ENCODE data around the gene OTUD5. TPM values are rescaled to one million over a fixed set of nuclear protein-coding genes. Genes with fewer than 3 reads are reported as not detected.

OTUD5 gene
- total RNA-seq, 3 donors from 2014 or later (not counting 1 experiment from before 2014, with no cell fraction given), result 92.2 to 106 (median 92.5) TPM

DNA sequence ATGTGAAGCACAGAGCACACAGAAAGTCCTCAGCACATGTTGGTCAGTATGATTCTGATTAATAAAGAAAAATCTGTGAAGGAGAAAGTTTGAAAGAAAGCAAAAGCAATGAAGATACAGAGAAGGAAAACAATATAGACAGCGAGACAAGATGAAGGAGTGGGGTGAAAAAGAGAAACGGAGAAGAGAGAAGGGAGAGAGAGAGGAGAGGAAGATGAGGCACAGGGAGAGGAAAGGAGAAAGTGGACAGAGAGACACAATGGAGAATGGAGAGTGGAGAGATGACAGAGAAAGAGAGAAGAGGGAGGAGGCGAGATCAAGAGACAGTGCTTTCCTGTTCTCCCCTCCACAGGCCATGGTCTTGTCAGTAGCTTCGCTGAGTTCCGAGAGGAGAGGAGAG is 18.1 kb upstream of the OTUD5 start:
- Mint-ChIP-seq H3K36me3 (no peaks in the 10 kb centered on the region), H3K27me3 (ENCODE audit: low read depth in 2 of 2) (peaks cover 0 to 4% of the 10 kb centered on the region in 2 donors), H3K27ac (peak overlapping the region in 1 of 2 donors; percentile 51), H3K9me3 (no peaks in the 10 kb centered on the region), H3K4me3 (no peak overlapping the region), H3K4me1 (peaks cover 0 to 28% of the 10 kb centered on the region in 2 donors)
- Histone ChIP-seq H3K4me3 (ENCODE audit: low read length) (no peak overlapping the region), H3K4me1 (ENCODE audit: control insufficient read depth, insufficient read depth, low read length) (peaks cover 15% of the 10 kb centered on the region), H3K27ac (ENCODE audit: low read length) (no peak overlapping the region), H3K27me3 (ENCODE audit: control insufficient read depth, insufficient read depth, low read length) (no peaks in the 10 kb centered on the region), H3K9me3 (ENCODE audit: control insufficient read depth, insufficient read depth, low read length) (no peaks in the 10 kb centered on the region), H3K36me3 (ENCODE audit: control insufficient read depth, insufficient read depth, low read length) (peaks cover 27% of the 10 kb centered on the region)
- no peak for DNase-seq
- no peak for ATAC-seq
- 96% methylated on average over 4 of the region's 5 CpGs for WGBS (ENCODE audit: insufficient coverage)
- no peak for TF ChIP-seq CTCF (IDR thresholded peaks at IDR 0.05)
- intact Hi-C loops (cut with micrococcal nuclease), result no loop called here

DNA sequence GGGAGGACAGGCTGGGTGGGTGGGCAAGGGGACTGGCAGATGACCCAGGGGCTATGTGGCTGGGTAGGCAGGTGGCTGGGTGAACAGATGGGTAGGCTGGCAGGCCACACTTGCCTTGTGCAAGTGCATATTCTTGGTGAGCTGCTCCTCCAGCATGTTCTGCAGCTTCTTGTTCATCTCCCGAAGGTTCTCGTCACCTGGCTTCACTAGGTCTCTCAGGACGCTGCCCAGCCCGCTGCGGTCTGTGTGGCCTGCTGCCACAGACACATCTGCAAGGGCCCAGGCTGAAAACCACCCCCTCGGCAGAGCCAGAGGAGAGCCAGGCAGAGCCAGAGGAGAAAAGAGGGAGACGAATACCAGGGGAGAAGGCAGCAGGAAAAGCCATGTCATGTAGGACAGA is 17.6 kb upstream of the OTUD5 start:
- Mint-ChIP-seq H3K27me3 (ENCODE audit: low read depth in 2 of 2) (peaks cover 0 to 6% of the 10 kb centered on the region in 2 donors), H3K9me3 (no peaks in the 10 kb centered on the region), H3K4me1 (peaks cover 0 to 31% of the 10 kb centered on the region in 2 donors), H3K36me3 (no peaks in the 10 kb centered on the region), H3K4me3 (no peak overlapping the region), H3K27ac (peak overlapping the region in 1 of 2 donors; percentile 51)
- ATAC-seq, result no peak
- intact Hi-C loops (cut with micrococcal nuclease), result no loop called here
- WGBS (ENCODE audit: insufficient coverage), result 99% methylated on average over 6 of the region's 7 CpGs
- Histone ChIP-seq H3K4me1 (ENCODE audit: control insufficient read depth, insufficient read depth, low read length) (peaks cover 15% of the 10 kb centered on the region), H3K9me3 (ENCODE audit: control insufficient read depth, insufficient read depth, low read length) (no peaks in the 10 kb centered on the region), H3K4me3 (ENCODE audit: low read length) (no peak overlapping the region), H3K27ac (ENCODE audit: low read length) (no peak overlapping the region), H3K36me3 (ENCODE audit: control insufficient read depth, insufficient read depth, low read length) (peaks cover 27% of the 10 kb centered on the region), H3K27me3 (ENCODE audit: control insufficient read depth, insufficient read depth, low read length) (no peaks in the 10 kb centered on the region)
- DNase-seq, result no peak
- no peak for TF ChIP-seq CTCF (IDR thresholded peaks at IDR 0.05)

DNA sequence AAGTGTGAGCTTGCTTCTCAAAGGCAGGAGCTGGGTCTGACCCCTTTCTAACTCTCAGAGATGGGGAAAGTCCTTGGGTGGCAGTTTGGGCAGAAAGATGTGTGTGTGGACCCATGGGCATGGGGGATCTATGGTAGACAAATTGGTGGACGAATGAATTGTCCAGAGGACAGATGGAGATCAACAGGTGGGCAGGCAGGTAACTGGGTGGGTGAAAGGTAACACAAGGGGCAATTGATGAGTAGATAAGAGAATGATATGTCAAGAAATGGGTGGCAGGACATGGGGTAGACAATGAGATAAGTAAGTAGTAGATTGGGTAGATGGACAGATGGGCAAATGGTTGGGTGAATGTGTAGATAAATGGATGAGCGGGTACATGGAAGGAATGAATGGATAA is 17.2 kb upstream of the OTUD5 start:
- no peak overlapping the region for H3K27ac ChIP-seq (ENCODE audit: low read length)

More for the DNA sequence above, 17.2 kb upstream of the OTUD5 start:
- no peak for ATAC-seq
- Histone ChIP-seq H3K36me3 (ENCODE audit: control insufficient read depth, insufficient read depth, low read length) (peaks cover 25% of the 10 kb centered on the region), H3K9me3 (ENCODE audit: control insufficient read depth, insufficient read depth, low read length) (no peaks in the 10 kb centered on the region), H3K4me3 (ENCODE audit: low read length) (no peak overlapping the region), H3K4me1 (ENCODE audit: control insufficient read depth, insufficient read depth, low read length) (peaks cover 15% of the 10 kb centered on the region), H3K27me3 (ENCODE audit: control insufficient read depth, insufficient read depth, low read length) (no peaks in the 10 kb centered on the region)
- peaks cover 0 to 31% of the 10 kb centered on the region in 2 donors for H3K4me1 Mint-ChIP-seq
- H3K27me3 Mint-ChIP-seq (ENCODE audit: low read depth in 2 of 2), result peaks cover 0 to 6% of the 10 kb centered on the region in 2 donors
- intact Hi-C loops (cut with micrococcal nuclease), result no loop called here
- no peak for DNase-seq
- WGBS (ENCODE audit: insufficient coverage), result 47% methylated on average over 2 of the region's 2 CpGs
- no peak overlapping the region for H3K4me3 Mint-ChIP-seq
- H3K27ac Mint-ChIP-seq, result no peak overlapping the region
- no peak for TF ChIP-seq CTCF (IDR thresholded peaks at IDR 0.05)
- H3K36me3 Mint-ChIP-seq, result no peaks in the 10 kb centered on the region
- H3K9me3 Mint-ChIP-seq, result no peaks in the 10 kb centered on the region

Measured in natural killer cell (primary cell).